ENCODE data around the gene CEBPA.

DNA sequence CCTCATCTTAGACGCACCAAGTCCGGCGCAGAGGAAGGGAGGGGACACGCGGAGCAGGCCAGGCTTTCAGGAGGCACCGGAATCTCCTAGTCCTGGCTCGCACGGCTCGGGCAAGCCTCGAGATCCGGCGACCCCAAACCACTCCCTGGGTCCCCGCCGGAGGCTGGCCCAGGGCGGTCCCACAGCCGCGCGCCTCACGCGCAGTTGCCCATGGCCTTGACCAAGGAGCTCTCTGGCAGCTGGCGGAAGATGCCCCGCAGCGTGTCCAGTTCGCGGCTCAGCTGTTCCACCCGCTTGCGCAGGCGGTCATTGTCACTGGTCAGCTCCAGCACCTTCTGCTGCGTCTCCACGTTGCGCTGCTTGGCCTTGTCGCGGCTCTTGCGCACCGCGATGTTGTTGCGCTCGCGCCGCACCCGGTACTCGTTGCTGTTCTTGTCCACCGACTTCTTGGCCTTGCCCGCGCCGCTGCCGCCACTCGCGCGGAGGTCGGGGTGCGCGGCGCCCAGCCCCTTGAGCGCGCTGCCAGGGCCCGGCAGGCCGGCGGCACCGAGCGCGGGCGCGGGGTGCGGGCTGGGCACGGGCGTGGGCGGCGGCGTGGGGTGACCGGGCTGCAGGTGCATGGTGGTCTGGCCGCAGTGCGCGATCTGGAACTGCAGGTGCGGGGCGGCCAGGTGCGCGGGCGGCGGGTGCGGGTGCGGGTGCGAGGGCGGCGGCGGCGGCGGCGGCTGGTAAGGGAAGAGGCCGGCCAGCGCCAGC lies 1.0 kb downstream of the CEBPA start:
- TF ChIP-seq CTCF (IDR thresholded peaks at IDR 0.05) = no peak
- no peak for TF ChIP-seq POLR2A (IDR thresholded peaks at IDR 0.05)

Measured in esophagus squamous epithelium (tissue), 4 donors.